HG02852 (cell line): ENCODE measurements around the gene GAB2.
"Not testable (repeated sequence)": the region's sequence is repeated elsewhere in the genome, so short reads cannot be mapped to it uniquely, and the experiment has no call there.

ENCODE experiments used
- ATAC-seq: cut with Tn5 transposase; IDR thresholded peaks from one replicate; pipeline ENCODE4 v1.9.1; 2021; ENCODE audit warnings: mild to moderate bottlenecking, moderate library complexity; ENCODE audit not compliant: unreplicated experiment

Gene GAB2

GRCh38 chr11:78257654-78258053 lies 160.0 kb downstream of the GAB2 start:
- no peak for ATAC-seq

DNA sequence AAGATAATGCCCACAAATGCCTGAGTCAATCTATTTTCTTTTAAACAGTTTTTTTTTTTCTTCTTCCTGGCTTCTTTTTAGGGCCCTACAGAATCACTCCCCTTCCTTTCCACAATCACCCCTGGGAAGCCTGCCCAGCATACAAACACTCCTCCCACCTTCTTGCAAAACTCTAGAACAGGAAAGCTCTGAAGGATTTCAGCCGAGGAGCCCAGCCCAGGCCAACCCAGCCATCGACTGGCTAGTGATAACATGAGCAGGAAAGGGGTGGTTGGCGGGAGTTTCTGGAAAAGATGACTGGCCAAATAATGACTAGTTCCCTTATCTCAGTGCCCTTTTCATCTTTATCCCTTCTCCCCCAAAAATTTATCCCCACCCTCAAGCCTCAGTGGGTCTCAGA lies 160.7 kb downstream of the GAB2 start:
- no peak for ATAC-seq

DNA sequence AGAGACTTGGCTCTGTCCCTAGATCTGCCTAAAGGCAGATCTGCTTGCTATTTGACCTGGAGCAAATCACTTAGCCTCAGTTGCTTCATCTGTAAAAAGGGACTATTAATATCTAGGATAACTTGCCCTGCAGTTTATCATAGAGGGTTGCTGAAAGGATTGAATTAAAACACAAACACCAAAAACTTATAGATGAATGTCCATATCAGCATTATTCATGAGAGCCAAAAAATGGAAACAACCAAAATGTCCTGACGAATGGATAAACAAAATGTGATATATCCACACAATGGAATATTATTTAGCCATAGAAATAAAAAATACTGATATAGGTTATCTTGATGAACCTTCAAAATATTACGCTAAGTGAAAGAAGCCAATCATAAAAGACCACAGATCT lies 161.7 kb downstream of the GAB2 start:
- no peak for ATAC-seq

DNA sequence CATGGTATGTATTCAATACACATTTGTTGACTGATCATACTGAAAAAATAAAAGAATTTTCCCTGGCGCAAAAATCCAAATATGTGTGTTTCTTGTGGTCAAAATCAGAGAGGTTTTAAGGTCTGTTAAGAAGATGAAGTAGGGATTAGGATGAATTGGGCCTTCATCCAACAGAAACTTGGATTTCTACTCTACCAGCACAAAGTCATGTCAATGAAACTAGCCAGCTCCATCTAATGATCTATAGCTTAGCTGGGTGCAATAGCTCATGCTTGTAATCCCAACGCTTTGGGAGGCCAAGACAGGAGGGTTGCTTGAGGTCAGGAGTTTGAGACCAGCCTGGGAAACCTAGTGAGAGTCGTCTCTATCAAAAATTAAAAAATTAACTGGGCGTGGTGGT lies 163.4 kb downstream of the GAB2 start:
- no peak for ATAC-seq

- no peak for ATAC-seq
These were observed 163.8 kb downstream of the GAB2 start for GRCh38 chr11:78253797-78254196.

GRCh38 chr11:78251083-78251775 lies 166.4 kb downstream of the GAB2 start:
- no peak for ATAC-seq

DNA sequence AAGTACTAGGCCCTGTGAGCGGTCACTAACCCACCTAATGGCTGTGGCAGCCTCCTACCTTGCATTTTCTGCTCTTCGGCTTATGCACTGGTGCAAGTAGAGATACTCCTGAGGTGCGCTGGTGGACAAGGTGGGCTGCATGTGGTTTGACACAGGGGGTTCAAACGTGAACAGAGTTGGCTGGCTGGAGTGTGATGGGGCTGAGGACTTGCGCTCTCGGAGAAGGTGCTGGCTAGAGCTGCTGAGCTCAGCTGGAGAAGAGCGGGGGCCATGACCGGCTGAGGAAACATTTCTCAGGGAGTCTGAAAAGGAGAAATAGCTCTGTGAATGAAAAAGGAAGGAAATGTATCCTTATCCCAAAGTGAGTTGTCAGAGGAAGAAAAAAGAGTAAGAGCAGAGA lies 167.5 kb downstream of the GAB2 start:
- no peak for ATAC-seq

GRCh38 chr11:78248903-78249302 lies 168.7 kb downstream of the GAB2 start:
- ATAC-seq: no peak

GRCh38 chr11:78248191-78248590 lies 169.4 kb downstream of the GAB2 start:
- ATAC-seq: no peak

DNA sequence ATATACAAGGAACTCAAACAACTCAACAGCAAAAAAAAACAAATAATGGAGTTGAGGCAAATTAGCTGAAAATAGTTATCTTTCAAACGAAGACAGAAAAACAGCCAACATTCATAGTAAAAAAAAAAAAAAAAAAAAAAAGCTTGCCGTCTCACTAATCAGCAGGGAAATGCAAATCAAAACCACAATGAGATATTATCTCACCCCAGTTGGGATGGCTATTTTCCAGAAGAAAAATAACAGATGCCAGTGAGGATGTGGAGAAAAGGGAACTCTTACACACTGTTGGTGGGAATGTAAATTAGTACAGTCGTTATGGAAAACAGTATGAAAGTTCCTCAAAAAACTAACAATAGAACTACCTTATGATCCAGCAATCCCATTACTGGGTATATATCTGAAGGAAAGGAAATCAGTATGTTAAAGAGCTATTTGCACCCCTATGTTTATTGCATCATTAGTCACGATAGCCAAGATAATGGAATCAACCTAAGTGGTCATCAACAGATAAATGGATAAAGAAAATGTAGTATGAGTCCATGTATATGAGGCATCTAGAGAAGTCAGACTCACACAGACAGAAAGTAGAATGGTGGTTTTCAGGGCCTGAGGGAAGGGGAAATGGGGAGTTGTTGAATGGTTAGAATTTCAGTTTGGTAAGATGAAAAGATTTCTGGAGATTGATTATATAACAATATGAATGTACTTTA lies 172.9 kb downstream of the GAB2 start:
- no peak for ATAC-seq

GRCh38 chr11:78244080-78244479 lies 173.5 kb downstream of the GAB2 start:
- ATAC-seq: no peak

GRCh38 chr11:78241475-78241874 lies 176.1 kb downstream of the GAB2 start:
- ATAC-seq: no peak

- ATAC-seq: no peak
These were observed 177.8 kb downstream of the GAB2 start for GRCh38 chr11:78239781-78240180.

- ATAC-seq: no peak
These were observed 180.2 kb downstream of the GAB2 start for GRCh38 chr11:78237293-78238046.

- ATAC-seq: no peak
These were observed 183.6 kb downstream of the GAB2 start for GRCh38 chr11:78234006-78234405.

- ATAC-seq: not testable (repeated sequence)
These were observed 184.6 kb downstream of the GAB2 start for GRCh38 chr11:78233046-78233445.

DNA sequence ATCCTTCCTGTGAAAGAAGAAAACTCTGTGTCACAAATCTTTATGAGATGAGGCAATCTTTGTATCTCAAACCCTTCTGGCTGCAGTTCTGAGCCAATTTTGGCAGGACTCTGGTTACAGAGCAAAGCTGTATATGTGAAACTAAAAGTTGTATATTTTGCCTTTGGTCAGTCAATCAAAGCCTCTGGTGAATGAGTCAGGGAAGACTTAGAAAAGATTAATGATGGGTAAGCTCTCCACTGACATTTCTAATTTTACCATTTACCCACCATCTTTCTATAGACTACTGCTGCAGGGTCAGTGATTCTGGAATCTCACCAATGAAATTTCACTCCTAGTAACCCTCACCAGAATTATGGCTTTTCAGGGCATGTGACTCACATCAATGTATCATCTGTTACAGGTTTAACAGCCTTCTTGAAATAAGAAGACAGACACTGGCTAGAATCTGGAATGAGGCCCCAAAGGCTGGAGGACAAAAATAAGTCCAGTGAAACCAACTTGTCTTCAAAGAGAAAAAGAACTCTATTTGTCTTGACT lies 185.6 kb downstream of the GAB2 start:
- no peak for ATAC-seq

GRCh38 chr11:78230161-78230877 lies 187.3 kb downstream of the GAB2 start:
- ATAC-seq: no peak

DNA sequence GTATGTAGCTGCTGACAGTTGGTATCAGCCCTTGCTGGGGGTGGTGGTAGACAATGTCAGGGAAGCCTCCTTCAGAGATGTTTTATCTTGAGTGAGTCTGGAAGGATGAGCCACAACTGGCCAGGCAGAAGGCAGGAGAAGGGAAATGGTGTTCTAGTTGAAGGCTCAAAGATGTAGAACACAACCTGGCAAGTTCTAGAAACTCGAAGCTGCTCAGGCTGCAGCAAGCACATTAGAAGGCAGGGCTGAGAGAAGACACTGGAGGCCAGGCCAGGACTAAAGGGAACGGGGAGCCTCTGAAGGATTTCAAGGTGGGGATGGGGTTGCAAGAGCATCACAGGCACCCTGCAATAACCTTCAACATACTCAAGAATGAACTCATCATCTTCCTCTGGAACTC lies 188.5 kb downstream of the GAB2 start:
- no peak for ATAC-seq

- ATAC-seq: no peak
These were observed 189.2 kb downstream of the GAB2 start for GRCh38 chr11:78228467-78228866.

DNA sequence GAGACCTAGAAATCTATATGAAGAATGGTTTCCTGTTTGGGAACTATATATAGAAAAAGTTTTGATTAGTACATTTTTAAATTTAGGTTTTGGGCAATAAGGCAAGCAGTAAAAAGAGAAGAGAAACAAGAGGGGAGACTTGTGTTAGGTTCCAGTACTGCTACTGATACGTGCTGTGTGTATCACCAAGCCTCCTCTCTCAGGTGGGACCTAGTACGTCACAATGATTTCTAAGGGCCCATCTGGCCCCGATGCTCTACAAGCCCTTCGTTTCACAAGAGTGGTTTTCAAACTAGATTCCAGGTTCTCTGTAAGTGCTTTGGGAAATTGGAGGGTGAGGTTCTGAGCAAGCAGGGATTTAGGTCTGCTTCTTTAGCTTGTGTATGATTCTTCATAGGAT lies 189.7 kb downstream of the GAB2 start:
- no peak for ATAC-seq
